HL-60 (cell line): Measurements from ENCODE around the gene PLCD4.

ENCODE experiments used
- CTCF ChIP-seq: IDR thresholded peaks from one replicate; pipeline ENCODE4 v1.5.1; 2011; ENCODE audit warnings: low read length, control low read depth, inconsistent platforms; ENCODE audit not compliant: insufficient read depth
- GABPA ChIP-seq: IDR thresholded peaks from 2 replicates; pipeline ENCODE4 v1.6.1; 2012; ENCODE audit warnings: low read depth
- POLR2AphosphoS5 ChIP-seq: IDR thresholded peaks from 2 replicates; pipeline ENCODE4 v1.6.1; 2012; ENCODE audit warnings: low read depth
- SPI1 ChIP-seq: IDR thresholded peaks from 2 replicates; pipeline ENCODE4 v1.6.1; 2012; ENCODE audit warnings: low read depth, mild to moderate bottlenecking, borderline replicate concordance
- TF ChIP-seq, protein P1 (sequence below): IDR thresholded peaks from 2 replicates; pipeline ENCODE4 v1.6.1; 2012; ENCODE audit warnings: low read depth; ENCODE audit not compliant: insufficient replicate concordance

GRCh38 chr2:218662377-218662776 lies 54.7 kb downstream of the PLCD4 start:
- no peak for TF ChIP-seq CTCF
- TF ChIP-seq SPI1: no peak
- TF ChIP-seq POLR2AphosphoS5: no peak
- TF ChIP-seq, protein P1, sequence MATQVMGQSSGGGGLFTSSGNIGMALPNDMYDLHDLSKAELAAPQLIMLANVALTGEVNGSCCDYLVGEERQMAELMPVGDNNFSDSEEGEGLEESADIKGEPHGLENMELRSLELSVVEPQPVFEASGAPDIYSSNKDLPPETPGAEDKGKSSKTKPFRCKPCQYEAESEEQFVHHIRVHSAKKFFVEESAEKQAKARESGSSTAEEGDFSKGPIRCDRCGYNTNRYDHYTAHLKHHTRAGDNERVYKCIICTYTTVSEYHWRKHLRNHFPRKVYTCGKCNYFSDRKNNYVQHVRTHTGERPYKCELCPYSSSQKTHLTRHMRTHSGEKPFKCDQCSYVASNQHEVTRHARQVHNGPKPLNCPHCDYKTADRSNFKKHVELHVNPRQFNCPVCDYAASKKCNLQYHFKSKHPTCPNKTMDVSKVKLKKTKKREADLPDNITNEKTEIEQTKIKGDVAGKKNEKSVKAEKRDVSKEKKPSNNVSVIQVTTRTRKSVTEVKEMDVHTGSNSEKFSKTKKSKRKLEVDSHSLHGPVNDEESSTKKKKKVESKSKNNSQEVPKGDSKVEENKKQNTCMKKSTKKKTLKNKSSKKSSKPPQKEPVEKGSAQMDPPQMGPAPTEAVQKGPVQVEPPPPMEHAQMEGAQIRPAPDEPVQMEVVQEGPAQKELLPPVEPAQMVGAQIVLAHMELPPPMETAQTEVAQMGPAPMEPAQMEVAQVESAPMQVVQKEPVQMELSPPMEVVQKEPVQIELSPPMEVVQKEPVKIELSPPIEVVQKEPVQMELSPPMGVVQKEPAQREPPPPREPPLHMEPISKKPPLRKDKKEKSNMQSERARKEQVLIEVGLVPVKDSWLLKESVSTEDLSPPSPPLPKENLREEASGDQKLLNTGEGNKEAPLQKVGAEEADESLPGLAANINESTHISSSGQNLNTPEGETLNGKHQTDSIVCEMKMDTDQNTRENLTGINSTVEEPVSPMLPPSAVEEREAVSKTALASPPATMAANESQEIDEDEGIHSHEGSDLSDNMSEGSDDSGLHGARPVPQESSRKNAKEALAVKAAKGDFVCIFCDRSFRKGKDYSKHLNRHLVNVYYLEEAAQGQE: no peak
- TF ChIP-seq GABPA: no peak
